Naive thymus-derived CD4-positive, alpha-beta T cell (primary cell): ENCODE data around the gene ATP11A. TPM values are rescaled to one million over a fixed set of nuclear protein-coding genes. Genes with fewer than 3 reads are reported as not detected.
A peak's percentile ranks its signal among the peaks of the same experiment; 100 is the strongest.

Experiments used
- ATAC-seq: fragments of 150-1000 bp; cut with Tn5 transposase; 2 replicates; pipeline ENCODE4 v1.10.0; 2021; ENCODE audit warnings: mild to moderate bottlenecking, moderate library complexity
- CTCF ChIA-PET: fragments of 350-600 bp; sonication (Branson Sonifier 250); formaldehyde crosslinking; loops from one replicate; lab custom pipeline; 2021; ENCODE audit warnings: antibody characterized with exemption; lab: Charles Lee
- POLR2A ChIA-PET: fragments of 350-600 bp; sonication (Branson Sonifier 250); formaldehyde crosslinking; loops from one replicate; lab custom pipeline; 2021; ENCODE audit warnings: antibody characterized with exemption, inconsistent platforms; lab: Charles Lee
- DNase-seq, 9 donors: peaks; one replicate each; pipeline versions ENCODE4 v3.0.0 to v3.0.0-alpha.2; 2020 to 2022; ENCODE audit warnings: mixed read lengths in 1 of 9
- H3K27ac ChIP-seq: one replicate; pipeline ENCODE4 v1.7.0; 2013; ENCODE audit warnings: mild to moderate bottlenecking, low read depth, low read length, moderate library complexity
- H3K27me3 ChIP-seq, 2 donors: one replicate each; pipeline ENCODE4 v1.7.0; 2013; ENCODE audit warnings: low read length in 2 of 2, mild to moderate bottlenecking in 2 of 2, moderate library complexity in 2 of 2; ENCODE audit not compliant: control insufficient read depth in 2 of 2, insufficient read depth in 2 of 2
- H3K36me3 ChIP-seq, 3 experiments: 1 replicate in 2 of 3; 2 replicates in 1 of 3; pipeline ENCODE4 v1.7.0; 2013; ENCODE audit warnings: low read length in 3 of 3, mild to moderate bottlenecking in 3 of 3, moderate library complexity in 1 of 3; ENCODE audit not compliant: insufficient read depth in 3 of 3, control insufficient read depth in 2 of 3
- H3K4me1 ChIP-seq, 2 donors: one replicate each; pipeline ENCODE4 v1.7.0; 2013; ENCODE audit warnings: low read length in 2 of 2, mild to moderate bottlenecking in 2 of 2, moderate library complexity in 1 of 2; ENCODE audit not compliant: control insufficient read depth in 2 of 2, insufficient read depth in 2 of 2
- H3K4me3 ChIP-seq: 2 replicates; pipeline ENCODE4 v1.7.0; 2013; ENCODE audit warnings: mild to moderate bottlenecking, low read length
- H3K9me3 ChIP-seq, 3 experiments: 1 replicate in 2 of 3; 2 replicates in 1 of 3; pipeline ENCODE4 v1.7.0; 2013; ENCODE audit warnings: low read length in 3 of 3; ENCODE audit not compliant: control insufficient read depth in 2 of 3
- H3K27ac Mint-ChIP-seq, 9 donors: one replicate each; pipeline ENCODE4 v1.8.0; 2020 to 2022; ENCODE audit warnings: mixed read lengths in 9 of 9, mild to moderate bottlenecking in 8 of 9, moderate library complexity in 5 of 9, inconsistent platforms in 2 of 9
- H3K27me3 Mint-ChIP-seq, 5 donors: one replicate each; pipeline ENCODE4 v1.8.0; 2021 to 2022; ENCODE audit warnings: mixed read lengths in 5 of 5, mild to moderate bottlenecking in 1 of 5
- H3K36me3 Mint-ChIP-seq, 5 donors: one replicate each; pipeline ENCODE4 v1.8.0; 2020 to 2022; ENCODE audit warnings: mixed read lengths in 5 of 5, mild to moderate bottlenecking in 3 of 5, inconsistent platforms in 1 of 5
- H3K4me1 Mint-ChIP-seq, 7 donors: one replicate each; pipeline ENCODE4 v1.8.0; 2020 to 2022; ENCODE audit warnings: mixed read lengths in 7 of 7, mild to moderate bottlenecking in 3 of 7, inconsistent platforms in 1 of 7
- H3K4me3 Mint-ChIP-seq, 10 donors: one replicate each; pipeline ENCODE4 v1.8.0; 2020 to 2022; ENCODE audit warnings: mild to moderate bottlenecking in 10 of 10, mixed read lengths in 10 of 10, moderate library complexity in 6 of 10, inconsistent platforms in 2 of 10
- H3K9me3 Mint-ChIP-seq, 11 donors: one replicate each; pipeline ENCODE4 v1.8.0; 2020 to 2022; ENCODE audit warnings: mixed read lengths in 11 of 11, mild to moderate bottlenecking in 4 of 11, inconsistent platforms in 1 of 11, moderate library complexity in 1 of 11
- intact Hi-C, 2 donors: fragments of 100-400 bp; cut with micrococcal nuclease; formaldehyde crosslinking; loops; one replicate each; pipeline ENCODE4 v1.15.1; 2023
- polyA plus RNA-seq, 2 donors: library from polyadenylated mRNA; unstranded; fragments of 300-500 nt; fragmentation: Illumina TruSeq; gene quantifications; one replicate each; pipeline ENCODE4 v1.2.3, GENCODE V29; 2021
- total RNA-seq, 6 experiments: library from RNA in 5 of 6; stranded (reverse) in 5 of 6; gene quantifications; 1 replicate in 5 of 6; 2 replicates in 1 of 6; pipeline ENCODE4 v1.2.3 and lab custom pipeline; 2021 to 2026

ATP11A gene
- total and polyA plus RNA-seq, 7 experiments from 2014 or later, result 4.3 to 111 (median 58.5) TPM

DNA sequence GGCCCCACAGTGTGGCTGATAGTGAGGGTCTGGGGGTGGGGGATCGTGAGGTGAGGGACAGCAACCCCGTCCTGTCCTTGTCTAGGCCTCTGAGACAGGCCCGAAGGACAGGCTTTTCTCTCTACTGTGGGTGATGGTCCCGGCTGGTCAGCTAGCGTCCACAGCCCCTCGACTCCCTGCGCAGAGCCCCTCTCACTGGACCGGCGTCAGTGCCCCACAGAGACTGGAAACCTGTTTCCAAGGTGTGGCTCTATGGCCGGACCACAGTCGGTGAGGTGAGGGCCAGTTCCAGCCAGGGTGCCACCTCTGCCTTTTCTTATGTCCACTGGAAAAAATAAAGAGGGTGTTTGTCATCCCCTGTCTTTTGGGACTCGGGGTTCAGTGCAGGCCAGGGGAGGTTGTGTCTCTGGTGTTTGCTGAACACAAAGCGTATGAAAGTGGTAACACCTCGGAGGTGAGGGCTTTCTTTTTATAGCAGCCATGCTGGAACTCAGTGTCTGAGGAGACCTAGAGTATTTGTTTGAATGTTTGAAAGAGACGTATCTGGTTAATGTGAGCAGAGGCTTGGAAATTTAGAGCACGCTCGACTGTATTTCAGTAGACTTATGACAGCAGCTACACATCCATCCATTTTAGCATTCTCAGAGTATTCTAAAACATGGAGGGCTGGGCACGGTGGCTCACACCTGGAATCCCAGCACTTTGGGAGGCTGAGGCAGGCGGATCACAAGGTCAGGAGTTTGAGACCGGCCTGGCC, 22.8 kb downstream of the ATP11A start:
- Mint-ChIP-seq H3K9me3 (peaks cover 0 to 3% (median 0%) of the 10 kb centered on the region in 11 donors), H3K36me3 (peaks cover 0 to 27% (median 9%) of the 10 kb centered on the region in 5 donors), H3K4me3 (peak overlapping the region in 1 of 10 donors; percentile 23), H3K27me3 (no peaks in the 10 kb centered on the region), H3K27ac (peak overlapping the region in 1 of 9 donors; percentile 59), H3K4me1 (peaks cover 7 to 46% (median 29%) of the 10 kb centered on the region in 7 donors)
- Histone ChIP-seq H3K4me3 (no peak overlapping the region), H3K27me3 (no peaks in the 10 kb centered on the region), H3K36me3 (peaks cover 0 to 5% (median 0%) of the 10 kb centered on the region in 3 experiments), H3K27ac (no peak overlapping the region), H3K4me1 (peaks cover 0 to 5% of the 10 kb centered on the region in 2 donors), H3K9me3 (no peaks in the 10 kb centered on the region)
- no peak for DNase-seq
- CTCF ChIA-PET, result no interaction called here
- intact Hi-C loops, result no loop called here
- POLR2A ChIA-PET, result no interaction called here
- ATAC-seq, result no peak

- intact Hi-C loops, result no loop called here
- H3K27me3 ChIP-seq, result no peaks in the 10 kb centered on the region
- H3K9me3 Mint-ChIP-seq, result peaks cover 0 to 3% (median 0%) of the 10 kb centered on the region in 11 donors
- ChIA-PET CTCF (interaction anchor here (1.0 kb wide), 1 partner anchor 12 kb away, joined by 3 read pairs; no protein-coding TSS in a partner anchor), POLR2A (no interaction called here)
- H3K4me3 ChIP-seq, result no peak overlapping the region
- peaks cover 5 to 42% (median 29%) of the 10 kb centered on the region in 7 donors for H3K4me1 Mint-ChIP-seq
- no peak for ATAC-seq
- no peak overlapping the region for H3K27ac ChIP-seq
- no peak overlapping the region for H3K4me3 Mint-ChIP-seq
- no peak for DNase-seq
- H3K9me3 ChIP-seq, result no peaks in the 10 kb centered on the region
- peaks cover 0 to 5% (median 0%) of the 10 kb centered on the region in 3 experiments for H3K36me3 ChIP-seq
- peak overlapping the region in 1 of 9 donors; percentile 25 for H3K27ac Mint-ChIP-seq
- no peaks in the 10 kb centered on the region for H3K27me3 Mint-ChIP-seq
- H3K4me1 ChIP-seq, result peaks cover 0 to 5% of the 10 kb centered on the region in 2 donors
- H3K36me3 Mint-ChIP-seq, result peaks cover 0 to 30% (median 9%) of the 10 kb centered on the region in 5 donors
Measured at GRCh38 chr13:112713517-112714253, 23.8 kb downstream of the ATP11A start.

DNA sequence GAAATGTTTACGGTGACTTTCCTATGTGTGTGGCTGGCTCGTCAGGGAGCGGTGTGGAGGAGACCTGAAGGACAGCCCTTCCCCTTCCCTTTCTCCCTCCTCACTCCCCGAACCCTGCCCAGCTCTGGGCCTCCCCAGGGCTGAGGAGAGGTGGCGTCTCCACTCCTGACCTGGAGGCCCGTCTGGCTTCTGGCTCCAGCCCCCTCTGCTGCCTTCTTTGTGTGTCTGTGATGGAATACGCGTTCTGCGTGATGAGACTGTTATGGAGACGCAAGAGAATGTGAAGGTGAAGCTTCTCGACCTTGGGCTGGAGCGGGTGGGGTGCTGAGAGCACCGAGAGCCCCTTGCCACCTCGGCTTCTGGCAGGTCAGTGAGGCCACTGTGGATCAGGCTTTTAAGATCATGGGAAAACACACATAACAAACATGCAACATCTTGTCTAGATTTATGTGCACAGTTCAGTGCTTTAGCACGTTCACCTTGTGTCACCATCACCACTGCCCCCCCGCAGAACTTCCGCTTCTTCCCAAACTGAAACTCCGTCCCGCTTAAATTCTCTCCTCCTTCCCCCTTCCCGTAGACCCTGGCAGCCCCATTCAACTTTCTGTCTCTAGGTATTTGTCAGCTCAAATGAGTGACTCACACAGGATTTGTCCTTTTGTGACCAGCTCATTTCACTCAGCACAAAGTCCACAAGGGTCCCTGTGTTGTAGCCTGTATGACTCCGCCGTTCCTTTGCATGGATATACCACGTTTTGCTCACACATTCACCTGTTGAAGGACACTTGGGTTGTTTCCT, 24.7 kb downstream of the ATP11A start:
- ATAC-seq (no peak), DNase-seq (no peak)
- H3K36me3 ChIP-seq, result peaks cover 0 to 5% (median 0%) of the 10 kb centered on the region in 3 experiments
- ChIA-PET CTCF (interaction anchor here (1.0 kb wide), 1 partner anchor 11 kb away, joined by 3 read pairs; no protein-coding TSS in a partner anchor), POLR2A (no interaction called here)
- H3K27ac ChIP-seq, result no peak overlapping the region
- Mint-ChIP-seq H3K4me3 (no peak overlapping the region), H3K4me1 (peaks cover 2 to 33% (median 28%) of the 10 kb centered on the region in 7 donors), H3K36me3 (peaks cover 0 to 34% (median 15%) of the 10 kb centered on the region in 5 donors), H3K27ac (peak overlapping the region in 1 of 9 donors; percentile 65), H3K9me3 (peaks cover 0 to 3% (median 0%) of the 10 kb centered on the region in 11 donors), H3K27me3 (no peaks in the 10 kb centered on the region)
- H3K4me3 ChIP-seq, result no peak overlapping the region
- peaks cover 0 to 5% of the 10 kb centered on the region in 2 donors for H3K4me1 ChIP-seq
- H3K9me3 ChIP-seq, result no peaks in the 10 kb centered on the region
- H3K27me3 ChIP-seq, result no peaks in the 10 kb centered on the region
- intact Hi-C loops, result no loop called here

- CTCF ChIA-PET, result no interaction called here
- POLR2A ChIA-PET, result no interaction called here
Measured at GRCh38 chr13:112715210-112715609, 25.4 kb downstream of the ATP11A start.

DNA sequence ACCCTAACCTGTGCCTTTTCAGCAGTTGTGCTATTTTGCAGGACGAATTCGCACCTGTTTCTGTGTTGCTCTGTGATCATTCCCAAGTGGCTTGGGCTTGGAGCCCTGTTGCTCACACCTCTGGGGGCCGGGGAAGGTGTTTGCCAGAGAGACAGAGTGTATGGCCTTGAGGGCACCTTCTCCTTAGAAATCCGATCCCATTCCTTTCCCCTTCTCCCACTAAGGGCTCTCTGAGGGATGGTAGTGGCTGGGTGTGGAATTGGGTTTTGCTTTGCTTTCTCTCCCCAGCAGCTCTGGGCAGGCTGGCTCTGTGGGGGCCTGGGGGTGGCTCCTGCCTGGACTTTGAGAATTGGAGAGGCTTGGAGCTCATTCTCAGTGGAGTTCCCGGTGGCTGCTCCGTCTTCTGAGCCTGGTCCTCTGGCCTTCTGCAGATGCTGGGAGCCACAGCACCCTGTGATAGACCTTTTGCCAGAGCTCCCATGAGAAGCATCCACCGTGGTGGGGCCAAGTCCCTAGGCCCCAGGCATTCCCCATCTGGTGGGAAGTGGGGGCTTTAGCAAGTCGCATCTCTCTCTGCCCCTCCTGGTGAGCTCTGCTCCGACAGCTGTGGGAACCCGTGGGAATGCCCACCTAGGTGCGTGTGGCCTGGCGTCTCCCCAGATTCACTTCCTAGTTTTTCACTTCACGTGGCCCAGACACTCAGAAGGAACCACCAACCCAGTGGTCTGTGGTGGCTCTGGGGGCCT, 26.1 kb downstream of the ATP11A start:
- H3K27me3 Mint-ChIP-seq, result no peaks in the 10 kb centered on the region
- peak overlapping the region in 2 of 9 donors; percentile 70 to 72 for H3K27ac Mint-ChIP-seq
- H3K4me3 Mint-ChIP-seq, result no peak overlapping the region
- DNase-seq (no peak), ATAC-seq (no peak)
- H3K4me3 ChIP-seq, result no peak overlapping the region
- H3K27ac ChIP-seq, result no peak overlapping the region
- peaks cover 2 to 31% (median 15%) of the 10 kb centered on the region in 5 donors for H3K36me3 Mint-ChIP-seq
- peaks cover 0 to 4% (median 0%) of the 10 kb centered on the region in 11 donors for H3K9me3 Mint-ChIP-seq
- intact Hi-C loops, result no loop called here
- no peaks in the 10 kb centered on the region for H3K27me3 ChIP-seq
- POLR2A ChIA-PET, result no interaction called here
- H3K36me3 ChIP-seq, result peaks cover 0 to 5% (median 0%) of the 10 kb centered on the region in 3 experiments
- CTCF ChIA-PET, result no interaction called here
- H3K9me3 ChIP-seq, result no peaks in the 10 kb centered on the region
- peaks cover 0 to 5% of the 10 kb centered on the region in 2 donors for H3K4me1 ChIP-seq
- H3K4me1 Mint-ChIP-seq, result peaks cover 2 to 32% (median 25%) of the 10 kb centered on the region in 7 donors

More at GRCh38 chr13:112715210-112715609, 25.4 kb downstream of the ATP11A start:
- Mint-ChIP-seq H3K4me3 (no peak overlapping the region), H3K36me3 (peaks cover 2 to 31% (median 15%) of the 10 kb centered on the region in 5 donors), H3K4me1 (peaks cover 2 to 33% (median 25%) of the 10 kb centered on the region in 7 donors), H3K9me3 (peaks cover 0 to 3% (median 0%) of the 10 kb centered on the region in 11 donors), H3K27me3 (no peaks in the 10 kb centered on the region), H3K27ac (peak overlapping the region in 1 of 9 donors; percentile 70)
- Histone ChIP-seq H3K36me3 (peaks cover 0 to 5% (median 0%) of the 10 kb centered on the region in 3 experiments), H3K27ac (no peak overlapping the region), H3K27me3 (no peaks in the 10 kb centered on the region), H3K9me3 (no peaks in the 10 kb centered on the region), H3K4me1 (peaks cover 0 to 5% of the 10 kb centered on the region in 2 donors), H3K4me3 (no peak overlapping the region)
- intact Hi-C loops, result no loop called here
- DNase-seq, result no peak
- ATAC-seq, result no peak
